ENCODE measurements around the gene AADACL3. TPM values are rescaled to one million over a fixed set of nuclear protein-coding genes. Genes with fewer than 3 reads are reported as not detected.

The AADACL3 gene
- total and polyA plus RNA-seq, 2 of the 8 experiments (the other 6 are each of a cell fraction or from before 2014, with no cell fraction given) = 0.33 to 2.3 TPM

DNA sequence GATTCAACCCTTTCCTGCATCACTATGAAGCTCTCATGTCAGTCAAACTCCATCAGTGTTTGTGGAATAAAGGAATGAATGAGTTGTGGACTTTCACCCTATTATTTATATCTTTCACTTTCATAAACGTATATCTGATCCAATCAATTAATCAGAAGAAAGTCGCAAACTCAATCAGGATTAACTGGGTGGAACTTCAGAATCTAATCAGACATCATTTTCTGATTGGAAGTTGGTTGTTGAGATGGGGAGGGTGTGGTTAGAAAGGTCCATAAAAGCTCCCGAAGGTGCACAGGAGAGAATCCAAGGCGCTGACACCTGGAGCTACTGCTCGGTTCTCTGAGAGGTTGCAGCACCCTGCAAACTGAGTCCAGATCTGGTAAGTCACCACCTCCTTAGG is 57.5 kb downstream of the AADACL3 start, which contains the start of gene PRAMEF12:
PRAMEF12 (plus strand) TSS at position 301 of the 400 bp plus-strand sequence. CDS start 1,130 bp downstream, outside the sequence.
- no peak within 1 kb of the TSS for H2AFZ ChIP-seq (ENCODE audit: low read length)
- POLR2A ChIA-PET (ENCODE audit: partially characterized antibody) = no interaction called here
- FAIRE-seq = no peak
- no peak for TF ChIP-seq JUN (IDR thresholded peaks at IDR 0.05; ENCODE audit: low read depth, low read length)
- no peak for TF ChIP-seq BACH1 (IDR thresholded peaks at IDR 0.05; ENCODE audit: low read length)
- no peak for TF ChIP-seq POLR2A (IDR thresholded peaks at IDR 0.05; ENCODE audit: control extremely low read depth in 1 of 2, low read depth in 2 of 2, low read length in 2 of 2)
- TF ChIP-seq RFX5 (IDR thresholded peaks at IDR 0.05; ENCODE audit: borderline replicate concordance, low read depth, low read length) = no peak
- no peak for TF ChIP-seq EZH2 (IDR thresholded peaks at IDR 0.05; ENCODE audit: low read depth, low read length, severe bottlenecking)
- no peak for TF ChIP-seq POLR2AphosphoS5 (IDR thresholded peaks at IDR 0.05; ENCODE audit: low read depth, low read length)
- no peak for TF ChIP-seq HDAC6 (IDR thresholded peaks at IDR 0.05; ENCODE audit: low read depth, low read length)
- no peak for TF ChIP-seq NANOG (IDR thresholded peaks at IDR 0.05; ENCODE audit: insufficient read depth, low read depth, low read length, poor library complexity, severe bottlenecking)
- TF ChIP-seq ZNF274 (IDR thresholded peaks at IDR 0.05; ENCODE audit: borderline replicate concordance, extremely low read depth, low read length) = no peak
- no peak for TF ChIP-seq ASH2L (IDR thresholded peaks at IDR 0.05; ENCODE audit: low read length)
- no peak for TF ChIP-seq RNF2 (IDR thresholded peaks at IDR 0.05; ENCODE audit: borderline replicate concordance, low read depth, low read length, missing control alignments, poor library complexity, severe bottlenecking)
- TF ChIP-seq CBX5 (IDR thresholded peaks at IDR 0.05; ENCODE audit: low read depth, low read length) = no peak
- TF ChIP-seq CREB1 (IDR thresholded peaks at IDR 0.05) = no peak
- TF ChIP-seq FOSL1 (IDR thresholded peaks at IDR 0.05; ENCODE audit: insufficient read depth, low read depth, low read length) = no peak
- TF ChIP-seq CBX8 (IDR thresholded peaks at IDR 0.05; ENCODE audit: borderline replicate concordance, low read depth, low read length) = no peak

More for the DNA sequence above, 57.5 kb downstream of the AADACL3 start, which contains the start of gene PRAMEF12:
- Histone ChIP-seq H4K5ac (ENCODE audit: insufficient read length, low read depth, low read length) (no peak within 1 kb of the TSS), H2BK12ac (ENCODE audit: low read depth, low read length) (no peak within 1 kb of the TSS), H3K23me2 (ENCODE audit: low read depth, low read length) (no peaks in the 10 kb centered on the region), H3K79me1 (ENCODE audit: low read depth, low read length) (no peaks in the 10 kb centered on the region), H3K56ac (replicated peaks; ENCODE audit: insufficient read length, low read depth, low read length) (no peak within 1 kb of the TSS), H2BK5ac (ENCODE audit: low read depth, low read length) (no peak within 1 kb of the TSS), H3K18ac (ENCODE audit: extremely low read depth, low read length) (no peak within 1 kb of the TSS), H2BK20ac (ENCODE audit: low read length) (no peak within 1 kb of the TSS), H4K8ac (ENCODE audit: extremely low read depth, insufficient read depth, low read length) (no peak within 1 kb of the TSS), H2BK15ac (ENCODE audit: low read length) (0 out of 2 replicates have a peak within 1 kb of the TSS, but pooled peaks have one; percentile 46), H3K4me3 (ENCODE audit: extremely low read depth in 1 of 4, insufficient read depth in 2 of 4, low read depth in 3 of 4, low read length in 4 of 4) (no peak within 1 kb of the TSS), H3K4ac (replicated peaks; ENCODE audit: insufficient read length, low read depth, low read length) (no peak within 1 kb of the TSS), H3K79me2 (ENCODE audit: control insufficient read depth in 1 of 2, insufficient read depth in 2 of 2, low read length in 2 of 2) (no peaks in the 10 kb centered on the region), H3K36me3 (ENCODE audit: control insufficient read depth in 2 of 4, insufficient read depth in 4 of 4, low read length in 3 of 4) (no peaks in the 10 kb centered on the region; a peak in 1 of 8 replicates), H4K91ac (replicated peaks; ENCODE audit: insufficient read length, low read length) (no peak within 1 kb of the TSS), H4K20me1 (replicated peaks in 1 of 2; ENCODE audit: control insufficient read depth in 1 of 2, insufficient read depth in 2 of 2, low read length in 2 of 2) (no peaks in the 10 kb centered on the region), H2AK5ac (ENCODE audit: low read depth, low read length) (no peak within 1 kb of the TSS), H3K27me3 (replicated peaks in 1 of 4; ENCODE audit: control insufficient read depth in 3 of 4, extremely low read depth in 1 of 4, insufficient read depth in 3 of 4, low read length in 3 of 4) (no peaks in the 10 kb centered on the region), H3K14ac (ENCODE audit: insufficient read length) (no peak within 1 kb of the TSS), H3K4me1 (replicated peaks in 1 of 4; ENCODE audit: control insufficient read depth in 3 of 4, insufficient read depth in 4 of 4, low read length in 3 of 4) (no peaks in the 10 kb centered on the region), H3K27ac (ENCODE audit: low read depth, low read length) (no peak within 1 kb of the TSS), H2BK120ac (replicated peaks; ENCODE audit: low read depth, low read length) (no peak within 1 kb of the TSS), H3K23ac (ENCODE audit: insufficient read length) (no peak within 1 kb of the TSS), H3K9me3 (ENCODE audit: insufficient read depth in 2 of 2, low read depth in 1 of 2, low read length in 1 of 2) (no peaks in the 10 kb centered on the region), H3K4me2 (ENCODE audit: insufficient read depth in 1 of 2, low read depth in 2 of 2, low read length in 2 of 2) (no peak within 1 kb of the TSS), H3K9ac (replicated peaks in 1 of 4; ENCODE audit: extremely low read depth in 1 of 4, low read depth in 3 of 4, low read length in 3 of 4) (no peak within 1 kb of the TSS)
- CTCF ChIA-PET (ENCODE audit: partially characterized antibody) = interaction anchor here (1.4 to 1.5 kb wide), 2 partner anchors 9 to 13 kb away, joined by 3 read pairs; no protein-coding TSS in a partner anchor
- 88% methylated on average over 5 of the region's 5 CpGs; no CpG with 5 or more reads in 1 of the 2 experiments for WGBS, 2 experiments (ENCODE audit: extremely low coverage in 1 of 2, insufficient coverage in 1 of 2, insufficient read length in 1 of 2, insufficient replicate concordance in 2 of 2, low coverage in 1 of 2, low lambda C conversion rate in 2 of 2, missing lambda C conversion rate in 1 of 2)
- DNase-seq (ENCODE audit: low read depth in 1 of 2, low spot score in 2 of 2) = no peak
